DND-41 (cell line): Measurements from ENCODE around the gene POU2F3.

Experiments
- ATAC-seq: fragments of 200-7000 bp; cut with Tn5 transposase; 3 replicates; pipeline ENCODE4 v1.9.1; 2021; ENCODE audit warnings: low read depth; ENCODE audit not compliant: insufficient read depth
- DNase-seq: peaks from one replicate; pipeline ENCODE4 v3.0.0-alpha.2; 2020
- H2AFZ ChIP-seq: 2 replicates; pipeline ENCODE4 v1.6.0; 2012; ENCODE audit warnings: low read depth, low read length
- H3K27ac ChIP-seq: 2 replicates; pipeline ENCODE4 v1.5.1; 2012; ENCODE audit warnings: low read length, inconsistent platforms
- H3K27me3 ChIP-seq: fragments of 200-600 bp; sonication (generic); 2 replicates; pipeline ENCODE4 v1.6.0; 2012; ENCODE audit warnings: low read length, mild to moderate bottlenecking, inconsistent platforms; ENCODE audit not compliant: insufficient read depth, poor library complexity
- H3K36me3 ChIP-seq: 2 replicates; pipeline ENCODE4 v1.5.1; 2012; ENCODE audit warnings: low read length, inconsistent platforms; ENCODE audit not compliant: insufficient read depth
- H3K4me1 ChIP-seq: 2 replicates; pipeline ENCODE4 v1.5.1; 2012; ENCODE audit warnings: mild to moderate bottlenecking, low read length; ENCODE audit not compliant: insufficient read depth
- H3K4me2 ChIP-seq: 2 replicates; pipeline ENCODE4 v1.6.0; 2012; ENCODE audit warnings: mild to moderate bottlenecking, moderate library complexity, low read length, inconsistent platforms; ENCODE audit not compliant: insufficient read depth
- H3K4me3 ChIP-seq, 2 experiments: fragments of 200-600 bp in 1 of 2; shearing (Covaris generic) in 1 of 2; 2 replicates each; pipeline ENCODE4 v1.5.1; 2012 to 2016; ENCODE audit warnings: inconsistent platforms in 2 of 2, low read length in 2 of 2, mild to moderate bottlenecking in 2 of 2, low read depth in 1 of 2, moderate library complexity in 1 of 2
- H3K79me2 ChIP-seq: 2 replicates; pipeline ENCODE4 v1.6.0; 2012; ENCODE audit warnings: low read length, inconsistent platforms; ENCODE audit not compliant: insufficient read depth
- H3K9ac ChIP-seq: 2 replicates; pipeline ENCODE4 v1.6.0; 2012; ENCODE audit warnings: low read depth, mild to moderate bottlenecking, inconsistent platforms, low read length, moderate library complexity
- H3K9me3 ChIP-seq: 2 replicates; pipeline ENCODE4 v1.5.1; 2012; ENCODE audit warnings: low read length, moderate library complexity, mild to moderate bottlenecking, inconsistent platforms; ENCODE audit not compliant: insufficient read depth, severe bottlenecking
- H4K20me1 ChIP-seq: 2 replicates; pipeline ENCODE4 v1.6.0; 2012; ENCODE audit warnings: low read length; ENCODE audit not compliant: insufficient read depth
- CTCF ChIP-seq: IDR thresholded peaks from 2 replicates; pipeline ENCODE4 v1.5.1; 2012; ENCODE audit warnings: borderline replicate concordance, low read length, moderate library complexity, mild to moderate bottlenecking; ENCODE audit not compliant: poor library complexity, severe bottlenecking; ENCODE audit errors: extremely low read depth
- EZH2 ChIP-seq: IDR thresholded peaks from 3 replicates; pipeline ENCODE4 v1.6.1; 2012; ENCODE audit warnings: borderline replicate concordance, low read depth, mild to moderate bottlenecking, moderate library complexity, low read length, inconsistent platforms; ENCODE audit not compliant: severe bottlenecking

Gene POU2F3

DNA sequence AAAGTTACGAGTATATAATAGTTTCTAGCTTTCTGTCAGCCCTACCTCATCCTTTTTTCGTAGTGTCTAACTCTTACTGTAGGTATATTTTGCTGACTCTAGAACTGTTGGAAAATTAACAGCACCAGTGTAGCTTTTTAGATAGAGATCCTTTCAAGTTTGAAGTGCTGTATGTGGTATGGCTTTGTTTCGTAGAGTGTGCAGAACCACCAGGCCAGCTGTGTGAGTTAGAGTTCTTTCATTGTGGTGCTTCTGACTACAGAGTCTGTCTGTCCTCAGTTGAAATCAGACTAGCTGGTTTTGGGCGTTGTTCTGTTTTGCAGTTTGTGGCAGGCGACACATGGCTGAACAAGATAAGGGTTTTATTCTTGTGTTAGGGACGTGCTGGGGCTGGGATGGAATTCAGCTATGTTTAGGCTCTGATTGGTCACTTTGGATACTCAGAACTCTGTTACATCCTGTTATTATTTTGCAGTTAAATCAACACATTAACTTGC lies 99.5 kb downstream of the POU2F3 start:
- H3K4me3 ChIP-seq = no peak overlapping the region

GRCh38 chr11:120340529-120340928 lies 100.6 kb downstream of the POU2F3 start:
- Histone ChIP-seq H3K9ac (no peak overlapping the region), H3K4me2 (no peak overlapping the region), H2AFZ (no peak overlapping the region), H4K20me1 (peaks cover 37% of the 10 kb centered on the region), H3K79me2 (no peaks in the 10 kb centered on the region), H3K4me3 (no peak overlapping the region), H3K27me3 (peaks cover 60% of the 10 kb centered on the region), H3K36me3 (no peaks in the 10 kb centered on the region), H3K4me1 (peaks cover 12% of the 10 kb centered on the region), H3K27ac (no peak overlapping the region), H3K9me3 (no peaks in the 10 kb centered on the region)
- DNase-seq (no peak), ATAC-seq (no peak)
- TF ChIP-seq EZH2 (no peak), CTCF (no peak)

More for the DNA sequence above, 99.5 kb downstream of the POU2F3 start:
- Histone ChIP-seq H3K4me1 (peaks cover 4% of the 10 kb centered on the region), H3K36me3 (no peaks in the 10 kb centered on the region), H3K27me3 (peaks cover 64% of the 10 kb centered on the region), H4K20me1 (peaks cover 29% of the 10 kb centered on the region), H3K79me2 (no peaks in the 10 kb centered on the region), H3K4me2 (no peak overlapping the region), H3K9me3 (no peaks in the 10 kb centered on the region), H3K27ac (no peak overlapping the region), H3K9ac (no peak overlapping the region), H2AFZ (no peak overlapping the region)
- ATAC-seq = 0 out of 3 replicates have a peak, but pooled peaks have one; percentile 27
- no peak for TF ChIP-seq CTCF
- no peak for TF ChIP-seq EZH2
- DNase-seq = no peak

- Histone ChIP-seq H3K36me3 (no peaks in the 10 kb centered on the region), H2AFZ (no peak overlapping the region), H3K27ac (no peak overlapping the region), H3K9me3 (no peaks in the 10 kb centered on the region), H3K4me3 (no peak overlapping the region), H4K20me1 (peaks cover 34% of the 10 kb centered on the region), H3K27me3 (peaks cover 64% of the 10 kb centered on the region), H3K4me1 (peaks cover 12% of the 10 kb centered on the region), H3K79me2 (no peaks in the 10 kb centered on the region), H3K4me2 (no peak overlapping the region), H3K9ac (no peak overlapping the region)
- TF ChIP-seq EZH2 (no peak), CTCF (no peak)
- no peak for ATAC-seq
- no peak for DNase-seq
Observed at GRCh38 chr11:120342226-120342625, 102.3 kb downstream of the POU2F3 start.
